GM18526 (cell line): ENCODE results near the gene C1R.

Experiments
- POLR2A ChIP-seq: IDR thresholded peaks from 3 replicates; pipeline ENCODE4 v1.6.1; 2011; ENCODE audit not compliant: insufficient read length; ENCODE audit errors: extremely low read depth

Gene C1R

GRCh38 chr12:7093486-7093885 is 1.2 kb upstream of the C1R start:
- TF ChIP-seq POLR2A = no peak

DNA sequence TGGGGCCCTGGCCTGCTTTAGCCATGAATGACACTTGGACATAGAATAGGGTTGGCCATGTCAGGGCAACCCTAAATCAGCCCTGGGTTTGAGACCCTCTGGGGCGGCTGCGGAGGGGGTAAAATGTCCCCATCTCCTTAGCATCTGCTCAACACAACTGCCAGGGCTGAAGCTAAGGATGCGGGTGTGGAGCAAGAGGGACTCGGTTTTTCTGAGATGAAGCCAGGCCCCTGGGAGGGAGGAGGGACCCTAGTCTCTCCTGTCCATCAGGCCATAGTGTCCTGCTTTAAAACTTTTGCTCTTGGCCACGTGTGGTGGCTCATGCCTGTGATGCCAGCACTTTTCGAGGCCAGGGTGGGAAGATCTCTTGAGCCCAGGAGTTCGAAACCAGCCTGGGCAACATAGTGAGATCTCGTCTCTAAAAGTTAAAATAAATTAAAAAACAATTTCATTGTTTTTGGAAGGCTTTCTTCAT is 778 bp upstream of the C1R start:
- no peak for TF ChIP-seq POLR2A

- TF ChIP-seq POLR2A = no peak
Observed at GRCh38 chr12:7091660-7092228, 501 bp downstream of the C1R start.

DNA sequence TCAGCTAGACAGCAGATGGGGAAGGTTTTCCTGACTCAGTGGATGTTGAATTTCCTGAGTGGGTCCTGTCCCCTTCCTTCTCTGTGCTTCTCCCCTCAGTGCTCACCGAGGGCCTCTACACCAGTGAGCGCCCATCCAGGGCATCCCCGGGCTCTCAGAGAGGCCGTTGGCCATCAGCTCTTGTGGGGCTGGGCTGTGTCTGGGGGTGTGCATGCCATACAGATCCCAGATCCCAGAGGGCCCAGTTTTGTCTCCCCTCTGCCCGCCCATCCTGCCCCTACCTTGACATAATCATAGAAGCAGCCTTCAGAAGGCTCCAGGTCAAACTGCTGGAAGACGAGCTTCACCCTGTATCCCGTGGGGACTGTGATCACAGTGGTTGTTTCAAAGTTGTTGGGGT is 1.1 kb downstream of the C1R start:
- TF ChIP-seq POLR2A = no peak

DNA sequence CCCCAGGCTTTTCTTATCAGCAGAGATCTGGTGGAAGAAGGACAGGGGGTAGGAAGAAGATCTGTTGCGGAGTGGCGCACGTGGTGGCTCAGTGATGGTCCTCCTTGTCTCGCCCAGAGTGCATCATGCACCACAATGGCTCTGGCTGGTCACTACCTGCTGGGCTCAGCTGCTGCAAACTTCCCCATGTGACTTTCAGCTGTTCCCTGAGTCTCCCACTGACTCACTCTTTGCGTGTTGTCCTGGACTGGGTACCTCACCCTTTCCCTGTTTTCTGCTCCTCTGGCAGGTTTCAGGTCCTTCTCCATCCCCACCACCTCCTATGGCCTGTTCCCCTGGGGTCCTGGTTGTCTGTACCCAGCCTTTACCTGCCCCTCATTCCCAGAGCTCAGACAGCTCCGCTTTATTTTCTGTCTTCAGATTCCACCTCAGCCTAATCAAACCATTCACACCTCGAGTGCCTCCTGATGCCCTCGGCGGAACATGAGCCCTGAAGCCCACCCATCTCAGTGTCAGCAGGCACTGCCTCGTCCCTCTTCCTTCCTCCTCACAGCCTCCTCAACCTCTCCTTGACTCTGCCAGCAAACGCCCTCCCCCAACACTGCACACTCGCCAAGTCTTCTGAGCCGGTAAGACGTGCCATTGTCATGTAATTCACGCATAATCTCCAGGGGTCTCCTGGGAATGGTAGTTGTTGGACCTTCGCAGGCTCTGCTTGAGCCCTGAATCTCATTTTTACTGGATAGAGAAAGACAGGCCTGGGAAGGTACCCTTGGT is 1.8 kb downstream of the C1R start:
- TF ChIP-seq POLR2A = no peak

DNA sequence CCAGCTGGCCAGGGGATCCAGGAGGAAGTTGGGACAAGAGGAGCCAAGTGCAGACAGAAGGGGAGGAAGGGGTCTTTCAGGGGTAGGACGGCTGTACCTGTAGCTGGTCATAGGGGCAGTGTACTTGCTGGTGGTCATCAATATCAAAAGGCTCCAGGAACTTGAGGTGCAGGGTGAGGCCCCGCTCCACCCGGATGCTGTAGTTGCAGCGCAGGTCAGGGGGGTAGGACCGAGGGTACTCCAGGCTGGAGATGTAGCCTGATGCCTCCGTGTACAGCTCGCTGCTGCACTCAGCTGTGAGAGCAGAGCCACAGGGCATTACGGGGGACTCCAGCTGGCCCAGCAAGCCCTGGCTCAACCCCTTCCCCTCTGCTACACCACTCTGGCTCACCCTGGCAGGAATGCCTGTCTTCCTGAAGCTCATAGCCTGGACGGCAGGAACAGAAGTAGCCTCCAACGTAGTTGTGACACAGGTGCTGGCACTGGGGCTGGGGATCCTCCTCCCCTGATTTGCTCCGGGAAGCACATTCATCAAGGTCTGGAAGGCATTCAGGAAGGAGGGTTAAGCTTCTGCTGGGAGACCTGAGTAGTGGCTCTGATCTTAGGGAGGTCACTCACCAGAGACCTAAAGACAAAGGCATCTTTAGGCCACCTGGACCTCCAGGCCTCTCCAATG is 2.9 kb downstream of the C1R start:
- TF ChIP-seq POLR2A = no peak

DNA sequence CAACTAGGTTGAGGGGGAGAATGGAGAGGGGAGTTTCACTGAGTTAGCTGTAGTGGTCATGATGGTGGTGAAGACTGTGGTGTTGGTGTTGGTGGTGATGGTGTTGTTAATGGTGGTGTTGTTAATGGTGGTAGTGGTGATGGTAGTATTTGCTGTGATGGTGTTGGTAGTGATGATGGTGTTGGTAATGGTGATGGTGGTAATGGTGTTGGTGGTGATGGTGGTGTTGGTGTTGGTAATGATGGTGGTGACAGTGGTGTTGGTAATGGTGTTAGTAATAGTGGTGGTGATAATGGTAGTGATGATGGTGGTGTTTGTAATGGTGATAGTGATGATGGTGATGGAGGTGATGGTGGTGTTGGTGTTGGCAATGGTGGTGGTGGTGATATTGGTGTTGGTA is 9.1 kb downstream of the C1R start:
- TF ChIP-seq POLR2A = no peak

DNA sequence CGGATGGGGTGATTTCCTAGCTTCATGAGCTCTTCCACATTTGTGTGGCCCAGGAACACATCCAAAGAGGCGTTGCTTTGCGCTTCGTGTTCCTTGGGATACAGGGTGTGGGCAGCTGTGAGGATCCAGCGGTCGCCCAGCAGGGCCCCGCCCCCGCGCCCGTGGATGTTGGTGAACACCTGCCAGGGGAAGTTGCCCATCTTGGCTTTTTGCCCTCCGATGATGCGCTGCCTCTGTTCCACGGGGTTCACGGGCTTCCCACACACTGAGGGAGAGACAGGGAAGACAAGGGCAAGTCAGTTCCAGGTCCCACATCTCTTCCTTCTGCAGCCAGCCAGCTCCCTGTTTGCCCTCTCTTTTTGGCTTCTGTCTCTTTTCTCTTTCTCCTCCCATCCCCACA is 11.2 kb downstream of the C1R start:
- no peak for TF ChIP-seq POLR2A

- no peak for TF ChIP-seq POLR2A
Observed at GRCh38 chr12:7079826-7080125, 12.5 kb downstream of the C1R start.

DNA sequence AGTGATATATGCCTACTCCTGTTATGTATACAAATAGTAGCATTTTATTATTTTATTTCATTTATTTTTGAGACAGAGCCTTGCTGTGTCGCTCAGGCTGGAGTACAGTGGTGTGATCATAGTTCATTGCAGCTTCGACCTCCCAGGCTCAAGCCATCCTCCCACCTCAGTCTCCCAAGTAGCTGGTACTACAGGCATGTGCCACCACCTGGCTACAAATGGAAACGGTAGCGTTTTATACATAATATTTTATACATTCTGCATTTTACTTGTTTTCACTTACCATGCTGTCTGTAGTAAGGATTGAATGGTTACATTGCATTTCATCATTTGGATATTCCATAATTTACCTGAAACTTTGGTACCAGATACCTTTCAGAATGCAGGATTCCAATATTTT is 14.1 kb downstream of the C1R start:
- TF ChIP-seq POLR2A = no peak

DNA sequence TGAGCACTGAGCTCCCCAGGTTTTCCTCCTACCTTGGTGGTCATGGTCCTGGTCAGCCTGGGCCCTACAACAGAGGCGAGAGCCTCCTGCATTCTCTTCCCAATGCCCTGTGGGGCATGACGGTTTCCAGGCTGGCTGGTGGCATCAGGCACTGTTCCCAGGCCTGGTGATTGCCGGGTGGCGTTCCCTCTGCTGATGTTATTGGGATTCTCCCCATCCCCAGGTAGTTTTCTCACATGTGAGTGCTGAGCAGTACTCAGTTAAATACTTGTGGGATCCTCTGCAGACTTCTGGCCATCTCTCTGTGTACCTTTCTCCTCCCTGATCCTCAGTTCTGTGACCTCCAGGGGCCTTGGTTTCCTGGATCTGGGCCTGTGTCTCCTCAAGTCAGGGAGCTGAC is 15.8 kb downstream of the C1R start:
- no peak for TF ChIP-seq POLR2A

DNA sequence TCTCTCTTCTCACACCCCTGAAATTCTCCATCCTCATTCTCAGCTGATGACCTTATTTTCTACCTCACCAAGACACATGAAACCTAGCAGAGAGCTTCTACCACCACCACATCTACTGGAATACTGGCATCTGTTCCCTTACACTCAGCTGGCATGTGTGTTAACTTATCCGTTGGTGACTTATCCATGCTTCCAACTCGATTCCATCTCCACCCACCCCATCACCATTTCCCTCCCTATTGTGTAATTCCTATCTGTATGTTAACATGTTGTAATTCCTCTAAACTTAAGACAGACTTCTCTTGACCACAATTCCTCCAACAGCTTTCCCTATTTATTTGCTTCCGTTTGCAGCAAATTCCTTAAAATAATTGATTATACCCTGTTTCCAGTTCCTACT is 16.3 kb downstream of the C1R start:
- TF ChIP-seq POLR2A = no peak

GRCh38 chr12:7075518-7075917 is 16.7 kb downstream of the C1R start:
- TF ChIP-seq POLR2A = no peak

- no peak for TF ChIP-seq POLR2A
Observed at GRCh38 chr12:7073946-7074345, 18.3 kb downstream of the C1R start.

DNA sequence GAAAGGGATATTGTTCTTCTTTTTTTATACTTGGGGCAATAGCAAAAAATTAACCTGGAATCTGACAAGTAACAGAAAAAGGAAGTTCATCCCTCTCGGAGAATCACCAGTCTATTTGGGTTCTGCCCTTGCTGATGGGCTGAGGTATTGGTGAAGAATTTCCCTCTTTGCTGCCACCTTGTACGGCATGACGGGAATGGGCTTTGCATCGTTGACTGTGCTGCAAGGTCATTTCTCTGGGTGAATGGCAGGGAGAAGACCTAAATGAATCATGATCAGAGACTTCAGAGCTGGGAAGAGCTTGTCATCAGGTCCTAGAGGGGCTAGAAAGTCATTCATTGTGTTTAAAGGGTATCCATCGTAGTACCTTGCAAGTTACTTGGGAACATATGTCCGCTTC is 19.7 kb downstream of the C1R start:
- TF ChIP-seq POLR2A = no peak

GRCh38 chr12:7072035-7072434 is 20.2 kb downstream of the C1R start:
- no peak for TF ChIP-seq POLR2A

DNA sequence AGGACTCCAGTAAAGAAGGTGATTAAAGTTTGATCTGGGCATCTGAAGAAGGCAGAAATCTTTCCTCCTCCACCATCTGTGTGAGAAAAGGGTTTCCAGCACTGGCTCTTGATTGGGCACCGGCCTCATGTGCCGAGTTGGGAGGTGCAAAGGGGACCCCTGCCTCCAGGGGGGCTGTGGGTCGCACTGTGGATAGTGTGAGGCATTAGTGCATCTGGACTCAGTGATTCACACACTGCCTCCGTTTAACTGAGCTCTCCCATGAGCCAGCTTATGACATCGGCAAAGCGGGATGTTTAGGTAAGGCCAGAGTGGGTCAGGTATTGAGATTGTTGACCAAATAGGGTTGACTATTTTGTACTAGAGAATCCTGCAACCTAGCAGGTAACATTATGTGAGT is 22.9 kb downstream of the C1R start:
- no peak for TF ChIP-seq POLR2A

DNA sequence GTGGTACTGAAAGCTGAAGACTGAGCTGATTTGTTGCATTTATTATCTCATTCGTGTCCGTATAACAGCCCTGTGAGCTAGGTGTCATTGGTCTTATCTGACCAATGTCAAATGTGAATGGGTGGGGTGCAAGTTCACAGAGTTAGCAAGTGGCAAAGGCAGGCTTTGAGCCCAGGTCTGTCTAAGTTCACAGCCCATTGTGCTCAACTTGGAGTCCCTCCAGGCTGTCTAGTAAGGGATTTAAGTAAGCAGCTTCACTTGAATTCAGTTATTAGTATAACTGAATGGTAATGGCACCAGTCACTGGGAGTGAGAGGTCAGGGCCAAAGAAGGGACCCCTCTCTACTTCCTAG is 23.3 kb downstream of the C1R start:
- no peak for TF ChIP-seq POLR2A
